Right cardiac atrium (tissue), 5 donors: ENCODE measurements around the gene WNT10A. TPM values are rescaled to one million over a fixed set of nuclear protein-coding genes. Genes with fewer than 3 reads are reported as not detected.

Experiments
- ATAC-seq, 2 donors: fragments of 200-7000 bp; cut with Tn5 transposase; one replicate each; pipeline versions ENCODE4 v1.8.0 to v1.9.1; 2020; ENCODE audit warnings: moderate library complexity in 2 of 2, mild to moderate bottlenecking in 1 of 2
- DNase-seq, 3 donors: peaks; one replicate each; pipeline ENCODE4 v3.0.0-alpha.2; 2020
- H3K27ac ChIP-seq: one replicate; pipeline ENCODE4 v1.5.1; 2013; ENCODE audit warnings: mild to moderate bottlenecking, low read length, control low read depth, moderate library complexity
- H3K27me3 ChIP-seq: one replicate; pipeline ENCODE4 v1.6.1; 2013; ENCODE audit not compliant: control insufficient read depth, insufficient read depth
- H3K4me1 ChIP-seq: one replicate; pipeline ENCODE4 v1.6.1; 2013; ENCODE audit warnings: low read length; ENCODE audit not compliant: control insufficient read depth, insufficient read depth
- H3K4me3 ChIP-seq: one replicate; pipeline ENCODE4 v1.5.1; 2013; ENCODE audit warnings: low read length, control low read depth
- H3K9me3 ChIP-seq: one replicate; pipeline ENCODE4 v1.6.1; 2013; ENCODE audit warnings: low read length; ENCODE audit not compliant: control insufficient read depth
- WGBS: extraction: QIAGEN DNeasy Blood & Tissue Kit; methylation state at CpG from one replicate; pipeline ENCODE4 v1.1.7; 2013; 5-methylcytosine and 5-hydroxymethylcytosine counted together
- intact Hi-C, 4 donors: fragments of 100-400 bp; cut with DNase I; formaldehyde crosslinking; loops; one replicate each; pipeline versions ENCODE4 v1.11.0 to v1.14.0; 2022 to 2023
- polyA plus RNA-seq: library from polyadenylated mRNA; stranded (reverse); fragments of 200-250 nt; gene quantifications from one replicate; pipeline ENCODE4 v1.2.3, GENCODE V29; 2013
- total RNA-seq, 4 donors: library from RNA; stranded (reverse); fragmentation: NEBNext Ultra II Directional; extraction: Animal tissue kit (Norgen Biotek cat#: 25700); gene quantifications; one replicate each; pipeline ENCODE4 v1.2.1, GENCODE V29; 2021
- donor health status: healthy with polysubstance abuse.
- donor health status: DM: no; HTN: yes; CAD: no.
- donor health status: DM: no; HTN: no; CAD: no.
- donor health status: DM: no; HTN: yes; CAD: no; lungs with severe emphysema.
- donor health status: DM: yes; HTN: yes; CAD: no.

WNT10A gene
- total and polyA plus RNA-seq, 5 donors = not detected

GRCh38 chr2:218885981-218886947, 5.6 kb downstream of the WNT10A start:
- Histone ChIP-seq H3K9me3 (no peaks in the 10 kb centered on the region), H3K27me3 (no peaks in the 10 kb centered on the region), H3K27ac (no peak overlapping the region), H3K4me3 (no peak overlapping the region), H3K4me1 (no peaks in the 10 kb centered on the region)
- ATAC-seq (no peak), DNase-seq (peak in 1 of 3 donors; percentile 53)
- WGBS = 48% methylated on average over 12 of the region's 12 CpGs
- intact Hi-C loops = no loop called here

- no peaks in the 10 kb centered on the region for H3K9me3 ChIP-seq
- no peaks in the 10 kb centered on the region for H3K27me3 ChIP-seq
- ATAC-seq (no peak), DNase-seq (no peak)
- intact Hi-C loops = no loop called here
- no peak overlapping the region for H3K27ac ChIP-seq
- H3K4me3 ChIP-seq = no peak overlapping the region
- H3K4me1 ChIP-seq = no peaks in the 10 kb centered on the region
- WGBS = 82% methylated on average over 3 of the region's 3 CpGs
These were observed 6.4 kb downstream of the WNT10A start for GRCh38 chr2:218887079-218887478.

GRCh38 chr2:218888341-218888740, 7.7 kb downstream of the WNT10A start:
- DNase-seq = no peak
- Histone ChIP-seq H3K4me3 (no peak overlapping the region), H3K27ac (no peak overlapping the region), H3K4me1 (peaks cover 3% of the 10 kb centered on the region), H3K27me3 (no peaks in the 10 kb centered on the region), H3K9me3 (no peaks in the 10 kb centered on the region)
- ATAC-seq = no peak
- whole genome bisulfite sequencing = 94% methylated on average over 5 of the region's 5 CpGs
- intact Hi-C loops = no loop called here

GRCh38 chr2:218889937-218890336, 9.3 kb downstream of the WNT10A start:
- ATAC-seq = no peak
- Histone ChIP-seq H3K4me1 (peaks cover 4% of the 10 kb centered on the region), H3K9me3 (no peaks in the 10 kb centered on the region), H3K27ac (no peak overlapping the region), H3K27me3 (no peaks in the 10 kb centered on the region), H3K4me3 (no peak overlapping the region)
- whole genome bisulfite sequencing = 76% methylated on average over 23 of the region's 23 CpGs
- DNase-seq = no peak
- intact Hi-C loops = no loop called here

- peaks cover 4% of the 10 kb centered on the region for H3K4me1 ChIP-seq
- no peak for DNase-seq
- H3K4me3 ChIP-seq = no peak overlapping the region
- intact Hi-C loops = no loop called here
- no peaks in the 10 kb centered on the region for H3K9me3 ChIP-seq
- WGBS = 65% methylated on average over 3 of the region's 3 CpGs
- H3K27ac ChIP-seq = no peak overlapping the region
- H3K27me3 ChIP-seq = no peaks in the 10 kb centered on the region
- no peak for ATAC-seq
These were observed 9.7 kb downstream of the WNT10A start for GRCh38 chr2:218890369-218890768.

- Histone ChIP-seq H3K4me1 (peaks cover 4% of the 10 kb centered on the region), H3K4me3 (no peak overlapping the region), H3K9me3 (no peaks in the 10 kb centered on the region), H3K27me3 (no peaks in the 10 kb centered on the region), H3K27ac (no peak overlapping the region)
- DNase-seq (no peak), ATAC-seq (no peak)
- intact Hi-C loops = no loop called here
- 48% methylated on average over 19 of the region's 19 CpGs for WGBS
These were observed 10.9 kb downstream of the WNT10A start for GRCh38 chr2:218891275-218892135.

- intact Hi-C loops = no loop called here
- Histone ChIP-seq H3K4me3 (peak overlapping the region; percentile 12), H3K9me3 (no peaks in the 10 kb centered on the region), H3K4me1 (peaks cover 4% of the 10 kb centered on the region), H3K27ac (no peak overlapping the region), H3K27me3 (no peaks in the 10 kb centered on the region)
- ATAC-seq (peak; percentile 66 to 72), DNase-seq (peak; percentile 62 to 86 (median 79))
- WGBS = under 1% methylated on average over 72 of the region's 72 CpGs
These were observed 12.2 kb downstream of the WNT10A start for GRCh38 chr2:218892693-218893348.

- Histone ChIP-seq H3K4me3 (peak overlapping the region; percentile 12), H3K9me3 (no peaks in the 10 kb centered on the region), H3K4me1 (peaks cover 4% of the 10 kb centered on the region), H3K27me3 (no peaks in the 10 kb centered on the region), H3K27ac (no peak overlapping the region)
- 33% methylated on average over 10 of the region's 10 CpGs for WGBS
- intact Hi-C loops = no loop called here
- DNase-seq (no peak), ATAC-seq (no peak)
These were observed 12.9 kb downstream of the WNT10A start for GRCh38 chr2:218893349-218894150.

- Histone ChIP-seq H3K27ac (no peak overlapping the region), H3K4me1 (peaks cover 4% of the 10 kb centered on the region), H3K27me3 (no peaks in the 10 kb centered on the region), H3K9me3 (no peaks in the 10 kb centered on the region), H3K4me3 (no peak overlapping the region)
- DNase-seq (no peak), ATAC-seq (no peak)
- 42% methylated on average over 12 of the region's 12 CpGs for WGBS
- intact Hi-C loops = no loop called here
These were observed 13.7 kb downstream of the WNT10A start for GRCh38 chr2:218894151-218894879.

GRCh38 chr2:218894880-218895157, 14.2 kb downstream of the WNT10A start:
- Histone ChIP-seq H3K4me1 (peaks cover 4% of the 10 kb centered on the region), H3K27ac (no peak overlapping the region), H3K27me3 (no peaks in the 10 kb centered on the region), H3K4me3 (no peak overlapping the region), H3K9me3 (no peaks in the 10 kb centered on the region)
- DNase-seq = no peak
- intact Hi-C loops = no loop called here
- no peak for ATAC-seq
- 54% methylated on average over 4 of the region's 4 CpGs for WGBS
